Adrenal gland (tissue), 5 donors: ENCODE measurements around the gene AQP12B.

Experiments
- CTCF ChIP-seq, 6 experiments: fragments of 450-650 bp in 4 of 6; fragments of 200-600 bp in 2 of 6; sonication (generic) in 1 of 6; IDR thresholded peaks; 1 replicate in 5 of 6; 2 replicates in 1 of 6; pipeline versions ENCODE4 v1.5.1 to v1.8.0; 2016 to 2021; ENCODE audit warnings: antibody characterized with exemption in 6 of 6, mild to moderate bottlenecking in 2 of 6, moderate library complexity in 1 of 6
- POLR2A ChIP-seq, 2 donors: fragments of 450-650 bp; IDR thresholded peaks; one replicate each; pipeline ENCODE4 v1.6.1; 2017; ENCODE audit warnings: antibody characterized with exemption in 2 of 2, mild to moderate bottlenecking in 2 of 2, moderate library complexity in 1 of 2
- donor health status: DM: no; HTN: no; CAD: no.

GRCh38 chr2:240639566-240639965, 43.1 kb downstream of the AQP12B start:
- no peak for TF ChIP-seq CTCF (IDR thresholded peaks at IDR 0.05)
- TF ChIP-seq POLR2A (IDR thresholded peaks at IDR 0.05), result no peak
